Upper lobe of left lung (tissue), 6 donors: ENCODE data around the gene FAM120B. TPM values are rescaled to one million over a fixed set of nuclear protein-coding genes. Genes with fewer than 3 reads are reported as not detected.

Experiments used
- ATAC-seq, 2 donors: fragments of 200-7000 bp; cut with Tn5 transposase; one replicate each; pipeline ENCODE4 v1.9.1; 2022; ENCODE audit warnings: mild to moderate bottlenecking in 2 of 2, moderate library complexity in 2 of 2; ENCODE audit not compliant: low FRiP score in 2 of 2
- DNase-seq, 2 donors: peaks; one replicate each; pipeline ENCODE4 v3.0.0-alpha.2; 2019 to 2020
- H3K27ac ChIP-seq, 4 donors: fragments of 200-600 bp; sonication (generic); one replicate each; pipeline ENCODE4 v1.5.1; 2016 to 2019
- H3K27me3 ChIP-seq, 4 donors: fragments of 200-600 bp; sonication (generic); one replicate each; pipeline ENCODE4 v1.5.1; 2017 to 2019
- H3K36me3 ChIP-seq, 4 donors: fragments of 200-600 bp; sonication (generic); one replicate each; pipeline ENCODE4 v1.5.1; 2016 to 2019
- H3K4me1 ChIP-seq, 4 donors: fragments of 200-600 bp; sonication (generic); one replicate each; pipeline ENCODE4 v1.5.1; 2018 to 2019
- H3K4me3 ChIP-seq, 4 donors: fragments of 200-600 bp; sonication (generic); one replicate each; pipeline ENCODE4 v1.5.1; 2017 to 2019; ENCODE audit warnings: mild to moderate bottlenecking in 2 of 4, moderate library complexity in 1 of 4
- H3K9me3 ChIP-seq, 4 donors: fragments of 200-600 bp; sonication (generic); one replicate each; pipeline ENCODE4 v1.5.1; 2018 to 2019
- EP300 ChIP-seq, 4 donors: sonication (generic); formaldehyde crosslinking; IDR thresholded peaks; one replicate each; pipeline ENCODE4 v1.5.1; 2017; ENCODE audit warnings: antibody characterized with exemption in 4 of 4, control low read depth in 2 of 4
- POLR2A ChIP-seq, 4 donors: fragments of 450-650 bp; IDR thresholded peaks; one replicate each; pipeline ENCODE4 v1.5.1; 2016 to 2017; ENCODE audit warnings: antibody characterized with exemption in 4 of 4, mild to moderate bottlenecking in 2 of 4
- POLR2AphosphoS5 ChIP-seq, 2 donors: sonication (generic); formaldehyde crosslinking; IDR thresholded peaks; one replicate each; pipeline ENCODE4 v1.5.1; 2017; ENCODE audit warnings: antibody characterized with exemption in 2 of 2
- WGBS, 2 donors: methylation state at CpG; one replicate each; pipeline ENCODE4 v1.1.5; 2017 to 2018; 5-methylcytosine and 5-hydroxymethylcytosine counted together
- total RNA-seq, 6 donors: library from RNA; depleted of rRNA in 4 of 6; stranded (reverse); fragments of >200 nt in 4 of 6; gene quantifications; one replicate each; pipeline versions ENCODE4 v1.1.0 to v1.2.1, GENCODE V29; 2016 to 2021
- TF ChIP-seq, protein P1 (sequence below), 6 experiments: fragments of 450-650 bp in 4 of 6; fragments of 200-600 bp in 2 of 6; sonication (generic) in 2 of 6; IDR thresholded peaks; one replicate each; pipeline ENCODE4 v1.5.1; 2016 to 2019; ENCODE audit warnings: antibody characterized with exemption in 6 of 6
- donor health status: DM: no; HTN: no; CAD: no; lungs with moderate emphysema.
- donor health status: DM: no; HTN: yes; CAD: no; lungs with severe emphysema.

FAM120B gene
- total RNA-seq, 6 donors from 2014 or later, result 20.1 to 51.3 (median 28.3) TPM

DNA sequence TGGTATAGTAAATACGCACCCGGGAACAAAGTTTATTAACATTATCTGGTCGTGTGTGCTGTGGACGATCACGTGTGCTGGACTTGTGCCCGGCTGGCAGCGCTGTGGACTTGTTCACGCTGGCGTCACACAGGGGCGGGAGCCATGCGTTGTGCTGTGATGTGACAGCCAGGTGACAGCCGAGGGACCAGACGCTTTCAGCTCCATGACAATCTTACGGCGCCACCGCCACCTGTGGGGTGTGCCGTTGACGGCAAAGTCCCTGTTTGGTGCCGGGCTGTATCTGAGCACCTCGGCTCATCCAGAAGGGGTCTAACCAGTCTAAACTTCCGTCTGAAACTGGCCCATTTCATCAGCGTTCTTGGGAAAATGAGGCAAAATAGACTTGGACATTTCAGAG lies 40.9 kb upstream of the FAM120B start:
- peaks cover 9 to 19% (median 11%) of the 10 kb centered on the region in 4 donors for H3K4me1 ChIP-seq
- TF ChIP-seq POLR2AphosphoS5 (IDR thresholded peaks at IDR 0.05), result peak in 1 of 2 donors; percentile 27
- TF ChIP-seq EP300 (IDR thresholded peaks at IDR 0.05), result no peak
- no peaks in the 10 kb centered on the region for H3K9me3 ChIP-seq
- 51 to 53% methylated on average over 22 of the region's 22 CpGs for WGBS, 2 donors
- DNase-seq (peak; percentile 56 to 89), ATAC-seq (peak; percentile 43 to 46)
- H3K4me3 ChIP-seq, result no peak overlapping the region
- H3K27ac ChIP-seq, result peak overlapping the region in 2 of 4 donors; percentile 24 to 65
- H3K27me3 ChIP-seq, result no peaks in the 10 kb centered on the region
- H3K36me3 ChIP-seq, result no peaks in the 10 kb centered on the region

DNA sequence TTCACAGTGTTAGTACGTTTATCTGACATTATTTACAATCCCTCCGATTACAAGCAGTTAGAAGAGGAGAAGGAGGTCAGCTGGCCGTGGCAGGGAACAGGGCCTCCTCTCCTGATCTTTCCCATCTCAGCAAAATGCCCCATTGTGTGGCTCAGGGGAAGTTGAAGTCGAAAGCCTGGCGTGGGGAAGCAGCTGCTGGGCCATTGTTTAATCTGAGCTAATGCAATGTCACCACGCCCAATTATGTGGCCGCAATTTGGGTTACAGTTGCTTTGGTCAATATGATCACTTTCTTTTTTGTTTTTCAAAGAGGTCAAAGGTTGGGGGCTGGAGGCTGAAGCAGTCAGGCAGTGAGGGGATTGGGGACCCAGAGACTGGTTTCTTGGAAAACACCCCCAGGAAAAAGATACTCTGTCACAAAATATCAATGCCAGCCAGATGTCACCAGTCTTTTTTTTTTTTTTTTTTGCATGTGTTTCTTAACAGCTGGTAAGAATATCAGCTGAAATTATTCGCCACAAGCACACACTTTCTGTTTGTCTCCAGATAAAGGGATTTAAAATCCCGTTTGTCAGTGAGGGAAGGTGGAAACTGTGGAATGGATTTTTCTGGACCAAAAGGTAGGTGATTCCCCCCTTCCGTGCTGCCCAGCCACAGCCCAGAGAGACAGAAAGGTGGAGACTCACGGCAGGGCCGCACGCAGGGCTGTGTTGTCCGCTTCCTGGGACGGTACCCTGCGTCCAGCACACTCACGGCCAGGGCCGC lies 40.3 kb upstream of the FAM120B start:
- peaks cover 9 to 19% (median 11%) of the 10 kb centered on the region in 4 donors for H3K4me1 ChIP-seq
- H3K27me3 ChIP-seq, result no peaks in the 10 kb centered on the region
- TF ChIP-seq POLR2A (IDR thresholded peaks at IDR 0.05) (no peak), POLR2AphosphoS5 (IDR thresholded peaks at IDR 0.05) (peak in 1 of 2 donors; percentile 17)
- ATAC-seq (peak; percentile 13 to 58), DNase-seq (peak in 1 of 2 donors; percentile 37)
- H3K27ac ChIP-seq, result peak overlapping the region in 2 of 4 donors; percentile 24 to 65
- H3K9me3 ChIP-seq, result no peaks in the 10 kb centered on the region
- no peaks in the 10 kb centered on the region for H3K36me3 ChIP-seq
- H3K4me3 ChIP-seq, result no peak overlapping the region
- WGBS, 2 donors, result 38 to 45% methylated on average over 10 to 18 of the region's 18 CpGs

DNA sequence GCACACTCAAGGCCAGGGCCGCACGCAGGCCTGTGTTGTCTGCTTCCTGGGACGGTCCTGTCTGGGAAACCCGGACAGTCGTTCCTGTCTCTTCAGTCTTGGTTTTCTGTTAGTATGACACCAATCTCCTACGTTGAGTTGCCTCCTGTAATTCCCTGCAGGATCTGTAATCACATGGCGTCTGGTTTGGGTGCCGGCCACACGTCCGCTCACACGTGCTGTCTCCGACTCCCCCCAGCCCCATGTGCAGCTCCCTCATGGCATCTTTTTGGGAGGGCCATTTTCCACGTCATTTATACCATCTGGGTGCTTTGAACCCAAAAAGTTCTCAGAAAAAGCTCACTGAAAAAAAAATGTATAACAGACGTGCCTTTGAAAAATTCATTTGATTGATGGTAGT lies 38.9 kb upstream of the FAM120B start:
- Histone ChIP-seq H3K27ac (no peak overlapping the region), H3K36me3 (no peaks in the 10 kb centered on the region), H3K4me3 (no peak overlapping the region), H3K27me3 (no peaks in the 10 kb centered on the region), H3K4me1 (peaks cover 9 to 25% (median 13%) of the 10 kb centered on the region in 4 donors), H3K9me3 (no peaks in the 10 kb centered on the region)
- ATAC-seq (no peak), DNase-seq (no peak)
- 89 to 93% methylated on average over 11 to 14 of the region's 14 CpGs for WGBS, 2 donors
- TF ChIP-seq, protein P1, sequence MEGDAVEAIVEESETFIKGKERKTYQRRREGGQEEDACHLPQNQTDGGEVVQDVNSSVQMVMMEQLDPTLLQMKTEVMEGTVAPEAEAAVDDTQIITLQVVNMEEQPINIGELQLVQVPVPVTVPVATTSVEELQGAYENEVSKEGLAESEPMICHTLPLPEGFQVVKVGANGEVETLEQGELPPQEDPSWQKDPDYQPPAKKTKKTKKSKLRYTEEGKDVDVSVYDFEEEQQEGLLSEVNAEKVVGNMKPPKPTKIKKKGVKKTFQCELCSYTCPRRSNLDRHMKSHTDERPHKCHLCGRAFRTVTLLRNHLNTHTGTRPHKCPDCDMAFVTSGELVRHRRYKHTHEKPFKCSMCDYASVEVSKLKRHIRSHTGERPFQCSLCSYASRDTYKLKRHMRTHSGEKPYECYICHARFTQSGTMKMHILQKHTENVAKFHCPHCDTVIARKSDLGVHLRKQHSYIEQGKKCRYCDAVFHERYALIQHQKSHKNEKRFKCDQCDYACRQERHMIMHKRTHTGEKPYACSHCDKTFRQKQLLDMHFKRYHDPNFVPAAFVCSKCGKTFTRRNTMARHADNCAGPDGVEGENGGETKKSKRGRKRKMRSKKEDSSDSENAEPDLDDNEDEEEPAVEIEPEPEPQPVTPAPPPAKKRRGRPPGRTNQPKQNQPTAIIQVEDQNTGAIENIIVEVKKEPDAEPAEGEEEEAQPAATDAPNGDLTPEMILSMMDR (IDR thresholded peaks at IDR 0.05), result no peak
- TF ChIP-seq EP300 (IDR thresholded peaks at IDR 0.05) (no peak), POLR2A (IDR thresholded peaks at IDR 0.05) (no peak), POLR2AphosphoS5 (IDR thresholded peaks at IDR 0.05) (no peak)

DNA sequence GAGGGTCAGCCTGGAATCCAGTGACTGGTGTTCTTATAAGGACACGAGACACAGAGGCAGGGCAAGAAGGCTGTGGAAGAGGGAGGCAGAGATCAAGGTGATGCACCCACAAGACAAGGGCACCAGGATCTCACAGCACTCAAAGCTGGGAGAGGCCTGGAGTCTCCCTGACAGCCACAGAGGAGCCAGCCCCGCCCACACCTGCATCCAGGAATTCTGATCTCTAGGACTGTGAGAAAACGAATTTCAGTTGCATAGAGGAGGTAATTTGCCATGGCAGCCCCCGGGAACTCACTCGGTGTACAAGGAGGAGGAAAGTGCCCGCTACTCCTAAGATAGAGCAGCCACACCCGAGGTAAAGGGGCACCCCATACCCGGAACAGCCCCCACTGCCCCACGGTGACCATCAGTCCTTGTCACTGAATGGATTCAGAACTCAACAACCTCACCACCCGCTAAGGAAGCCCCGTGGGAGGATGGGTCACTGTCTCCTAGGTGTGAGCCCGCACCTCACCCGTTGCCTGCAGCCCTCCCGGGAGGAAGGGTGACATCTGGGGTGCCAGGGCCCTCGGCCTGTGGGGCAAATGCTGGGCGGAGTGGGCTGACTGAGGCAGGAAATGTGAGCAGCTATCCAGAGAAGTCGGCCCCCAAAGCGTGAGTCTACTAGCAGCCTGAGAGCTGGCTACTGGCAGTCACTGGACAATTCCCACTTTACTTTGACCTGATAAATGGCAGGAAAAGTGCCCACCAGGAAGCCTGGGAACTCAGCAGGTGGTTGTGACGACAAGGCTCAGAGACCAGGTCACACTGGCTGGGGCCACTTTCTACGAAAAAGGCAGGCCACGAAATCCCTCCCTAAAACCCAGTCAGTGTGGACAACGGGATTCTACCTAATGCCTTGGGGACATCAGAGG lies 38.1 kb upstream of the FAM120B start:
- TF ChIP-seq POLR2AphosphoS5 (IDR thresholded peaks at IDR 0.05), result no peak
- TF ChIP-seq EP300 (IDR thresholded peaks at IDR 0.05), result no peak
- TF ChIP-seq, protein P1 (IDR thresholded peaks at IDR 0.05), result no peak
- TF ChIP-seq POLR2A (IDR thresholded peaks at IDR 0.05), result no peak
- ATAC-seq (no peak), DNase-seq (no peak)
- no peaks in the 10 kb centered on the region for H3K9me3 ChIP-seq
- no peaks in the 10 kb centered on the region for H3K36me3 ChIP-seq
- H3K4me3 ChIP-seq, result no peak overlapping the region
- no peaks in the 10 kb centered on the region for H3K27me3 ChIP-seq
- 89 to 94% methylated on average over 15 to 20 of the region's 22 CpGs for WGBS, 2 donors
- H3K4me1 ChIP-seq, result peaks cover 9 to 25% (median 13%) of the 10 kb centered on the region in 4 donors
- H3K27ac ChIP-seq, result no peak overlapping the region

DNA sequence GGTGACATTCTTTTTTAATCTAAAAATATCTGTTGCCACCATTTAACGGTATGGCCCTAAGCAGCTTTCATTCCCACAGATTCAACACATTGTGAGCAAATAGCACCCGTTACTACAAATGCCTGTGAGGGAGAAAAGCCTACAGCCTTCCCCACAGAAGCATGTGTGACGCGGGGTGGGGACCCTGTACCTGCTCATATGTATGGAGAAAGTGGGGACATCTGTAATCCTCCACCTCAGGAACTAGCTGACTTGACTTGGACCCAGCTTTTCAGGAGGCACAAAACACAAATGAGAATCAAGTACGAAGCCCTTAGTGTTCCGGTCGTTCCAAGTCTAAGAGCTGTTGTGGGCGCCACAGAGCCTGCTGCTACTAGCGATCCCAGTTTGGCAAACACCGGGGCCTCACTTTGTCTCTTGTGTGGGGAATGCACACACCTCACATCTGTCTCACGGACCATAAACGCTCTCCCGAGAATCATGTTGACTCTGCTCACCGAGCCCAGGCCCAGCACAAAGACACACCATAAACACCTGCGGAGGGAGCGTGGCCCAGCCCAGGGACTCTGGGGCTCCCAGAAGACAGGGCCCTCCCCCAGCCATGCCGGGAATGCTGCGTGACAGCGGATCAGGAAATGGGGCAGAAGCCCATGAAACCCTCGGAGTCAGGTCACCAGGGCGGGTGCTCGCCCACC lies 37.3 kb upstream of the FAM120B start:
- H3K4me1 ChIP-seq, result peaks cover 9 to 25% (median 13%) of the 10 kb centered on the region in 4 donors
- TF ChIP-seq EP300 (IDR thresholded peaks at IDR 0.05) (no peak), POLR2A (IDR thresholded peaks at IDR 0.05) (no peak), POLR2AphosphoS5 (IDR thresholded peaks at IDR 0.05) (peak in 1 of 2 donors; percentile 6)
- H3K27me3 ChIP-seq, result no peaks in the 10 kb centered on the region
- peak overlapping the region in 3 of 4 donors; percentile 30 to 53 (median 39) for H3K27ac ChIP-seq
- 62 to 64% methylated on average over 13 to 22 of the region's 22 CpGs for WGBS, 2 donors
- no peak overlapping the region for H3K4me3 ChIP-seq
- H3K9me3 ChIP-seq, result no peaks in the 10 kb centered on the region
- H3K36me3 ChIP-seq, result no peaks in the 10 kb centered on the region
- DNase-seq (no peak), ATAC-seq (no peak)
